Astrocyte of the spinal cord (primary cell): ENCODE measurements around the gene HMGN1.

ENCODE experiments used
- DNase-seq: peaks from one replicate; pipeline ENCODE4 v3.0.0; 2011; ENCODE audit warnings: low read depth, low spot score
- H3K4me3 ChIP-seq: 2 replicates; pipeline ENCODE4 v1.5.1; 2011; ENCODE audit warnings: low read depth, mild to moderate bottlenecking, low read length, moderate library complexity
- in situ Hi-C: cut with HindIII; loops from 2 replicates; pipeline ENCODE4 v1.10.0; 2017; ENCODE audit warnings: low sequenced_read_pairs
- TF ChIP-seq, protein P1 (sequence below): IDR thresholded peaks from 2 replicates; pipeline ENCODE4 v1.5.1; 2012; ENCODE audit warnings: low read depth, mild to moderate bottlenecking, low read length, inconsistent platforms

Gene HMGN1

DNA sequence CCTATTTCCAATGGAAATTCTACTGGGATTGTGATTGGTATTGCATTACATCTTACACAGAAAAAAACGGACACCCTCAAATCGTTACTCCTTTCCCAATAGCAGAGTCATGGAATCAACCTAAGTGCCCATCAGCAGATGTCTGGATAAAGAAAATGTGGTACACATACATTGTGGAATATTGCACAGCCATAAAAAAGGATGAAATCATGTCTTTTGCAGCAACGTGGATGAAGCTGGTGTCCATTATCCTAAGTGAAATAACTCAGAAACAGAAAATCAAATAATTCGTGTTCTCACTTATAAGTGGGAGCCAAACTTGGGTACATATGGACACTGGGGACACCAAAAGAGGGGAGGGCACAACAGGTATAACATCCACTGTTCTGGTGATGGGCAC is 14.3 kb downstream of the HMGN1 start:
- H3K4me3 ChIP-seq: no peak overlapping the region
- in situ Hi-C loops: no loop called here
- no peak for DNase-seq
- TF ChIP-seq, protein P1, sequence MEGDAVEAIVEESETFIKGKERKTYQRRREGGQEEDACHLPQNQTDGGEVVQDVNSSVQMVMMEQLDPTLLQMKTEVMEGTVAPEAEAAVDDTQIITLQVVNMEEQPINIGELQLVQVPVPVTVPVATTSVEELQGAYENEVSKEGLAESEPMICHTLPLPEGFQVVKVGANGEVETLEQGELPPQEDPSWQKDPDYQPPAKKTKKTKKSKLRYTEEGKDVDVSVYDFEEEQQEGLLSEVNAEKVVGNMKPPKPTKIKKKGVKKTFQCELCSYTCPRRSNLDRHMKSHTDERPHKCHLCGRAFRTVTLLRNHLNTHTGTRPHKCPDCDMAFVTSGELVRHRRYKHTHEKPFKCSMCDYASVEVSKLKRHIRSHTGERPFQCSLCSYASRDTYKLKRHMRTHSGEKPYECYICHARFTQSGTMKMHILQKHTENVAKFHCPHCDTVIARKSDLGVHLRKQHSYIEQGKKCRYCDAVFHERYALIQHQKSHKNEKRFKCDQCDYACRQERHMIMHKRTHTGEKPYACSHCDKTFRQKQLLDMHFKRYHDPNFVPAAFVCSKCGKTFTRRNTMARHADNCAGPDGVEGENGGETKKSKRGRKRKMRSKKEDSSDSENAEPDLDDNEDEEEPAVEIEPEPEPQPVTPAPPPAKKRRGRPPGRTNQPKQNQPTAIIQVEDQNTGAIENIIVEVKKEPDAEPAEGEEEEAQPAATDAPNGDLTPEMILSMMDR: no peak

DNA sequence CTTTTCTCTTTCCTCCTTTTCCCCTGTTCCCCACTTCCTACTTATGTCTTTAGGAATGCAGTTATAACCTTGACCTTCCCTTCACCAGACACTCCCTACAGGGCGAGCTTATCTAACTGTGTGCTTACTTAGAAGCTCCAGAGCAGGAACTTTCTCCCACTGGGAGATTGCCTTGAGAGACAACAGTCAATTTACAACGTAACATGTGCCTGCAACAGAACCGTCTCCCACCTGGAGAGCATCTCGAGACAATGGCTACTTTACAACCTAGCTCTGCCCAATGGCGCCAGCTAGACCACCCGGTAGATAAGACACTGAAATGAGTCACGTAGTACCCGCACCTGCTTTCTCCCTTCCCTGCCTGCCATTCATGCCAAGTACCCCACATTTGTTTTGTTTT is 16.7 kb downstream of the HMGN1 start:
- in situ Hi-C loops: no loop called here
- TF ChIP-seq, protein P1: no peak
- H3K4me3 ChIP-seq: no peak overlapping the region
- no peak for DNase-seq

DNA sequence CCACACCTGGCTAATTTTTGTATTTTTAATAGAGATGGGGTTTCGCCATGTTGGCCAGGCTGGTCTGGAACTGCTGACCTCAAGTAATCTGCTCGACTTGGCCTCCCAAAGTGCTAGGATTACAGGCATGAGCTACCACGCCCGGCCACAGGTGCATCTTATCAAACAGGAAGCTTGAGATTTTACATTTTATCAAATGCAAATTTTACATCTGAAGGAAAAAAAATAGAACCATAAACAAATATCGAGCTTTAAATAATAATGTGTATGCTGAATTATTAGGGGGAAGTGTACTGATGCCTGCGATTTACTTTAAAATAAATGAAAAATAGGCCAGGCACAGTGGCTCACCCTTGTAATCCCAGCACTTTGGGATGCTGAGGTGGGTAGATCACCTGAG is 18.9 kb downstream of the HMGN1 start:
- H3K4me3 ChIP-seq: no peak overlapping the region
- TF ChIP-seq, protein P1: no peak
- in situ Hi-C loops: no loop called here
- no peak for DNase-seq

DNA sequence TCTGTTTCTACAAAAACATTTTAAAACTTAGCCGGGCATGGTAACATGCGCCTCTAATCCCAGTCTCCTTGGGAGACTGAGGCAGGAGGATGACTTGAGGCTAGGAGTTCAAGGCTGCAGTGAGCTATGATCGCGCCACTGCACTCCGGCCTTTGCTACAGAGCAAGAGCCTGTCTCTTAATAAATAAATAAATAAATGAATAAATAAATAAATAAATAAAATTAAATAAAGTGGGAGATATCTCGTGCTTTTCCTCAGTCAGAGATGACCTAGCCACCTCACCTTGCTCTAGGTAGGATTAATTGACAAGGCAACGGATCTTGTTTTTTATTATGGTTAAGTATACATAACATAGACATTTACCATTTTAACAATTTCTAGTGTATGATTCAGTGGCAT is 21.2 kb downstream of the HMGN1 start:
- in situ Hi-C loops: no loop called here
- TF ChIP-seq, protein P1: no peak
- H3K4me3 ChIP-seq: no peak overlapping the region
- no peak for DNase-seq

DNA sequence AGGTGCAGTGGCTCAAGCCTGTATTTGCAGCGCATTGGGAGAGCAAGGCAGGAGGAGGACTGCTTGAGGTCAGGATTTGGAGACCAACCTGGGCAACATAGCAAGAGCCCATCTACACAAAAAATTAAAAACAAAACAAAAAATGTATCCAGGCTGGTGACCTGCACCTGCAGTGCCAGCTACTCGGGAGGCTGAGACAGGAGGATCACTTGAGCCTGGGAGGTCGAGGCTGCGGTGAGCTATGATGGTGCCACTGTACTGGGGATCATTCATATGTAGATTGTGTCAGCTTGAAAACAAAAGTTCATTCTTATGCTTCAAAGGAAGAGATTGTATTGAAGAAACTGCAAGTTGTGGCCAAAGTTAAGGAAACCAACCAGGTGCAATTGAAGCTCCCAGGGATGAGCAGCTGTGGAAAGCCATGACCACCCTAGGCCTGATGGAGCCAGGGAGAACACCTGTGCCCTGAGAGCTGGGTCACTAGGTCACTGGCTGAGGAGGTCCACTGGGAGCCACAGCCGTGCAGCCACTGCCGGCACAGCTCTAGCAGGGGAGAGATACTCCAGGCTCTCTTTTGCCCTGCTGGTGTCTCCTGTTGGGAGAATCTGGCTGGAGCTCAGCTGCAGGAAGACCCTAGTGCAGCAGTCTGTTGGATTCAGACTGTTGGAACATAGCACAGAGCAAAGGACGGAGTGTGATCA is 22.1 kb downstream of the HMGN1 start:
- no peak for DNase-seq
- in situ Hi-C loops: no loop called here
- TF ChIP-seq, protein P1: no peak

DNA sequence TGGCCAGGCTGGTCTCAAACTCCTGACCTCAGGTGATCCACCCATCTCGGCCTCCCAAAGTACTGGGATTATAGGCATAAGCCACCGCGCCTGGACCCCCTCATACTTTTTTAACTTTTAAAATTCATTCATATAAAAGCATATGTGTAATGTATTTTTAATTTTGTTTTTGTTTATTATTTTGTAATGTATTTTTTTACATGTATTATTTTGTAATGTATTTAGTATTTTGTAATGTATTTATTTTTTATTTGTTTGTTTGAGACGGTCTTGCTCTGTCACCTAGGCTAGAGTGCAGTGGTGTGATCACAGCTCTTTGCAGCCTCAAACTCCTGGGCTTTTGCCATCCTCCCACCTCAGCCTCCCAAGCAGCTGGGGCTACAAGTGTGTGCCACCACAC is 23.4 kb downstream of the HMGN1 start:
- in situ Hi-C loops: no loop called here
- TF ChIP-seq, protein P1: no peak
- DNase-seq: no peak
- no peak overlapping the region for H3K4me3 ChIP-seq

More for the DNA sequence above, 22.1 kb downstream of the HMGN1 start:
- H3K4me3 ChIP-seq: no peak overlapping the region

DNA sequence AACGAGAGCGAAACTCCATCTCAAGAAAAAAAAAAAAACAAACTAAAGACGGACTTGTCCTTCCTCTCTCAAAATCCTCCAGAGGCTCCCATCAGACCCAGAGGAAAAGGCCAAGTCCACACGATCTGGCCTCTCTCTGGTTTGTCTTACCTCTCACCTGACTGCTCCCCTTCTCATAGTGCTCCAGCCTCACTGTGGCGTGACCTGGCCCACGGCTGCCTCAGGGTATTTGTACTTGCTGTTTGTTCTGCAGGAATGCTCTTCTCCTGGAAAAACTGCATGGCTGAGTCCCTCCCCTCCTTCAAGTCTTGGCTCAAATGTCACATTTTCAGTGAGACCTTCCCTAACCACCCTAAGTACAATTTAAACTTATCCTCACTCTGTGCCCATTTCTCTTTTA is 27.5 kb downstream of the HMGN1 start:
- TF ChIP-seq, protein P1: no peak
- H3K4me3 ChIP-seq: no peak overlapping the region
- no peak for DNase-seq
- in situ Hi-C loops: no loop called here
